ENCODE results near the gene PUM2.

Gene PUM2

GRCh38 chr2:20225294-20226151, 125.1 kb downstream of the PUM2 start:
- H3K4me3 ChIP-seq (ENCODE audit: low read depth, low read length), result peak overlapping the region; percentile 64
- TF ChIP-seq, protein P1, sequence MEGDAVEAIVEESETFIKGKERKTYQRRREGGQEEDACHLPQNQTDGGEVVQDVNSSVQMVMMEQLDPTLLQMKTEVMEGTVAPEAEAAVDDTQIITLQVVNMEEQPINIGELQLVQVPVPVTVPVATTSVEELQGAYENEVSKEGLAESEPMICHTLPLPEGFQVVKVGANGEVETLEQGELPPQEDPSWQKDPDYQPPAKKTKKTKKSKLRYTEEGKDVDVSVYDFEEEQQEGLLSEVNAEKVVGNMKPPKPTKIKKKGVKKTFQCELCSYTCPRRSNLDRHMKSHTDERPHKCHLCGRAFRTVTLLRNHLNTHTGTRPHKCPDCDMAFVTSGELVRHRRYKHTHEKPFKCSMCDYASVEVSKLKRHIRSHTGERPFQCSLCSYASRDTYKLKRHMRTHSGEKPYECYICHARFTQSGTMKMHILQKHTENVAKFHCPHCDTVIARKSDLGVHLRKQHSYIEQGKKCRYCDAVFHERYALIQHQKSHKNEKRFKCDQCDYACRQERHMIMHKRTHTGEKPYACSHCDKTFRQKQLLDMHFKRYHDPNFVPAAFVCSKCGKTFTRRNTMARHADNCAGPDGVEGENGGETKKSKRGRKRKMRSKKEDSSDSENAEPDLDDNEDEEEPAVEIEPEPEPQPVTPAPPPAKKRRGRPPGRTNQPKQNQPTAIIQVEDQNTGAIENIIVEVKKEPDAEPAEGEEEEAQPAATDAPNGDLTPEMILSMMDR (conservative IDR thresholded peaks at IDR 0.05; ENCODE audit: low read depth, low read length), result peak; percentile 63
- peak; percentile 57 for DNase-seq (ENCODE audit: low read depth)

DNA sequence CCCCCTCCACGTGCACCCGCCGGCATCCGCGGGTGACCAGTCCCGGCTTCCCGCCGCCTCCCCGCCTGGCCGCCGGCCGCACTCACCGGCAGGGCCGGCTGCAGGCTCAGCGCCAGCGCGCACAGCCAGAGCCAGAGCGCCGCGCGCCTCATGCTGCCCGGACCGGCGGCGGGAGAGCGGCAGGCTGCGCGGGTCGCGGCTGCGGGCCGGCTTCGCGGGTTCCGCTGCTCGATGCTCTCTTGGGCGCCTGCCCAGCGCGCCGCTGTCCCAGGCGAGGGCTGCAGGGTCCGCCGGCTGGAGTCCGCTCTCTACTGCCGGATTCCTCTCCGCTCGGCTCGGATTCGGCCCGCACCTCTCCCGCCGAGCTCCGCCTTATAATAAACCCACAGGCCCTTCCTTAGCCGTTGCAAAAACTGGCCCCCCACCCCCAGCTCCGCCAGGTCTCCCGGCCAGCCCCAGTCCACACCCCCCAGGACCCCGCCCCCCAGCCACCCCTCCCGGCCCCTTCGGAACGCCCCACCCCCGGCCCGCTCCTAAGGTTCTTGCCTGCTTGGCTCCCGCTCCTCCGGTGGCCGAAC, 125.8 kb downstream of the PUM2 start, which contains the start of gene SDC1:
Gene SDC1, minus strand, starts transcription at position 415 of the 578 bp plus-strand sequence. Its CDS starts 263 bp downstream, at position 152.
- peak; percentile 62 for DNase-seq (ENCODE audit: low read depth)
- TF ChIP-seq, protein P1 (conservative IDR thresholded peaks at IDR 0.05; ENCODE audit: low read depth, low read length), result no peak
- peak within 1 kb of the TSS; percentile 64 for H3K4me3 ChIP-seq (ENCODE audit: low read depth, low read length)

GRCh38 chr2:20224164-20224715, 126.4 kb downstream of the PUM2 start:
- TF ChIP-seq, protein P1 (conservative IDR thresholded peaks at IDR 0.05; ENCODE audit: low read depth, low read length), result no peak
- DNase-seq (ENCODE audit: low read depth), result no peak
- peak overlapping the region; percentile 64 for H3K4me3 ChIP-seq (ENCODE audit: low read depth, low read length)

DNA sequence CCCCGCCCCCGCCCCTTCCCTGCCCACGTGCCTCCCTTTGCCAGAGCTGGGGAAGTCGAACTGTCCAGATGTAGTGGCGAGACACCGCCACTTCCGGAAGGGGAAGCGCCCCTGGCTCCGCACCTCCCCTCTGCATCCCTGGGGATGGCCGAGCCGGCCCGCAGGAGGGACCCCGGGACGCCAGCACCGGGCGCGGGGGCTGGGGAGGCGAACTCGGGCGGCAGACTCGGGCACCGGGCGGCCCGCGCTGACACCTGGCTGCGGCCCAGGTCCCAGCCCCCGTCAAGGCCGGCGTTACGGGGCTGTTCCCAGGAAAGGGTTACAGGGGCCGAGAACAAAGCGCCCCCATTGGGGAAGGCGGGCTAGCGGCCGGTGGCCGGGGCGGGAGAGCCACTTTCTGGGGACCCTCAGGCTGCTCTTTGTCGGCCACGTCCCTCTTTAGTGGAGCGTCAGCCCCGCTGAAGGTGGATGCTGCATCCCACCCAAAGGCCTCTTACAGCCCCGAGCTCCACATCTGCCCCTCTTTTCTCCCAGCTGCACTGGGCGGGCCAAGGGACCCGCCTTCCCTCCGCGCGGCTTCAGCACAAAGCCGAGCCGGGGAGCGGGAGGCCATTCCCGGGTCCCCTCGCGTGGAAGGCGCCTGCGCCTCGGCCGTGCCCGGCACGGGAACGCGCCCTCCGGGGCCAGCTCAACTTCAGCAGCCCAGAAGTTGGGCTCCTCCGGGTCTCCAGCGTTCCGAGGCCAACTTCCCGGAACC, 127.1 kb downstream of the PUM2 start:
- H3K4me3 ChIP-seq (ENCODE audit: low read depth, low read length), result peak overlapping the region; percentile 64
- TF ChIP-seq, protein P1 (conservative IDR thresholded peaks at IDR 0.05; ENCODE audit: low read depth, low read length), result no peak
- DNase-seq (ENCODE audit: low read depth), result peak; percentile 55

DNA sequence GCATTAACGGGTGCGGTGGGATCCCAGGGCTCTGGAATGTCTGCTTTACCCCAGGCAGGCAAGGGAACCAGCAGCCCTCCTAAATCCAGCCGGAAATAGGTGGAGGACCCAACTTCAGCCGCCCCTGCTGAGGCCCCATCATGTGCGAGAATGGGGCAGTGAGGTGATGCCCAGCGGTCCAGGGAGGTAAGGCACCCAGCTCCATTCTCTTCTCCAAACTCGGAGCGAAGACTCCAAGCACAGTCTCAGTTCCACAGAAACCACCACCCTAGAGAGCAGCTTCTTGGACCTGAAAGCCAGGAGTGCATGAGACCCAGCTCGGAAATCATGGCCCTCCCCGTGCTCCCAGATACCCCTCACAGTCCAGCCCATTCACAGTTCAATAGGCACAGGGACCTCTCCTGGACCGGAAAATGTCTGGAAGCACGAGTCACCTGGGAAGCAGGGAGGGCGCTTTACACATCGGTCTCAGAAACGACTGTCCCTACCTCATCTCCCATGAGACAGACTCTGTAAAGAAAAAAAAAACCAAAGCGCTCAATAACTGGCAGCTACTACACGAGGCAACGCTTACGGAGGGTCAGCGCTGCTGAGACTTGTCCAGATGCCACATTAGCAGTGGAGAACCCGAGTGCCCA, 127.8 kb downstream of the PUM2 start:
- no peak for DNase-seq (ENCODE audit: low read depth)
- peak overlapping the region; percentile 64 for H3K4me3 ChIP-seq (ENCODE audit: low read depth, low read length)
- TF ChIP-seq, protein P1 (conservative IDR thresholded peaks at IDR 0.05; ENCODE audit: low read depth, low read length), result no peak

GRCh38 chr2:20222014-20222768, 128.5 kb downstream of the PUM2 start:
- H3K4me3 ChIP-seq (ENCODE audit: low read depth, low read length), result no peak overlapping the region
- TF ChIP-seq, protein P1 (conservative IDR thresholded peaks at IDR 0.05; ENCODE audit: low read depth, low read length), result no peak
- no peak for DNase-seq (ENCODE audit: low read depth)

Data from choroid plexus epithelial cell (primary cell).